Measurements from ENCODE around the gene SGMS1.
"Not testable (repeated sequence)": the region's sequence is repeated elsewhere in the genome, so short reads cannot be mapped to it uniquely, and the experiment has no call there.

The SGMS1 gene

GRCh38 chr10:50550291-50550839 lies 73.4 kb downstream of the SGMS1 start:
- no peak for TF ChIP-seq ZNF565 (CRISPR knock-in tag; conservative IDR thresholded peaks at IDR 0.05; ENCODE audit: low read depth)
- peak; percentile 79 for TF ChIP-seq ZFP3 (CRISPR knock-in tag; IDR thresholded peaks at IDR 0.05)

GRCh38 chr10:50549186-50549585 lies 74.6 kb downstream of the SGMS1 start:
- not testable (repeated sequence) for ATAC-seq

More at GRCh38 chr10:50550291-50550839, 73.4 kb downstream of the SGMS1 start:
- no peak for ATAC-seq

GRCh38 chr10:50548481-50548880 lies 75.3 kb downstream of the SGMS1 start:
- ATAC-seq = not testable (repeated sequence)

DNA sequence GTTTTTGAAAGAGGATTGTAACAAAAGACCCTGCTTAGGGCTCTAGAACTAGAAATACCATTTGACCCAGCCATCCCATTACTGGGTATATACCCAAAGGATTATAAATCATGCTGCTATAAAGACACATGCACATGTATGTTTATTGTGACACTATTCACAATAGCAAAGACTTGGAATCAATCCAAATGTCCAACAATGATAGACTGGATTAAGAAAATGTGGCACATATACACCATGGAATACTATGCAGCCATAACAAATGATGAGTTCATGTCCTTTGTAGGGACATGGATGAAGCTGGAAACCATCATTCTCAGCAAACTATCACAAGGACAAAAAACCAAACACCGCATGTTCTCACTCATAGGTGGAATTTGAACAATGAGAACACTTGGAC lies 77.5 kb downstream of the SGMS1 start:
- not testable (repeated sequence) for ATAC-seq

DNA sequence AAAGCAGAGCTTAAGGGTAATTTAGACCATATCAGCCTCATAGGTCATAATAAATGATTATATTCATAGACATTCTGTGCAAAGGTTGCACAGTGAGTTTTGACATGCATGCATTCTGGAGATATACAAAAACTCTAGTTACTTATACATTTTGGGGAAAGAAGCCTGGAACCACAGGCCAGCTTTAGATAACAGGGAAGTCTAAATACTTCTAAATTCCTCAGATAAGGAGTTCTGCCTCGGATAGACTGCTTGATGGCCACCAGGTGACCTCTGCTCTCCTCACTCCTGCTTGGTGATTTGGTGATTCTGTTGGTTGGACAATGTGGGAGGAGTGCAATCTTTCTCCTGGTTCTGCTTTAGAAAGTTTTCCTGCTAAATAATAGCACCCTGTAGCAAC lies 77.9 kb downstream of the SGMS1 start:
- no peak for ATAC-seq
- TF ChIP-seq TOX (CRISPR knock-in tag; IDR thresholded peaks at IDR 0.05; ENCODE audit: borderline replicate concordance) = no peak
- no peak for TF ChIP-seq TSHZ2 (CRISPR knock-in tag; IDR thresholded peaks at IDR 0.05)
- no peak for TF ChIP-seq PATZ1 (CRISPR knock-in tag; IDR thresholded peaks at IDR 0.05; ENCODE audit: borderline replicate concordance)
- TF ChIP-seq BACH2 (CRISPR knock-in tag; IDR thresholded peaks at IDR 0.05; ENCODE audit: borderline replicate concordance) = no peak
- TF ChIP-seq, protein P1, sequence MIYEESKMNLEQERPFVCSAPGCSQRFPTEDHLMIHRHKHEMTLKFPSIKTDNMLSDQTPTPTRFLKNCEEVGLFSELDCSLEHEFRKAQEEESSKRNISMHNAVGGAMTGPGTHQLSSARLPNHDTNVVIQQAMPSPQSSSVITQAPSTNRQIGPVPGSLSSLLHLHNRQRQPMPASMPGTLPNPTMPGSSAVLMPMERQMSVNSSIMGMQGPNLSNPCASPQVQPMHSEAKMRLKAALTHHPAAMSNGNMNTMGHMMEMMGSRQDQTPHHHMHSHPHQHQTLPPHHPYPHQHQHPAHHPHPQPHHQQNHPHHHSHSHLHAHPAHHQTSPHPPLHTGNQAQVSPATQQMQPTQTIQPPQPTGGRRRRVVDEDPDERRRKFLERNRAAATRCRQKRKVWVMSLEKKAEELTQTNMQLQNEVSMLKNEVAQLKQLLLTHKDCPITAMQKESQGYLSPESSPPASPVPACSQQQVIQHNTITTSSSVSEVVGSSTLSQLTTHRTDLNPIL (CRISPR knock-in tag; IDR thresholded peaks at IDR 0.05; ENCODE audit: low read depth) = no peak
- TF ChIP-seq, protein P2, sequence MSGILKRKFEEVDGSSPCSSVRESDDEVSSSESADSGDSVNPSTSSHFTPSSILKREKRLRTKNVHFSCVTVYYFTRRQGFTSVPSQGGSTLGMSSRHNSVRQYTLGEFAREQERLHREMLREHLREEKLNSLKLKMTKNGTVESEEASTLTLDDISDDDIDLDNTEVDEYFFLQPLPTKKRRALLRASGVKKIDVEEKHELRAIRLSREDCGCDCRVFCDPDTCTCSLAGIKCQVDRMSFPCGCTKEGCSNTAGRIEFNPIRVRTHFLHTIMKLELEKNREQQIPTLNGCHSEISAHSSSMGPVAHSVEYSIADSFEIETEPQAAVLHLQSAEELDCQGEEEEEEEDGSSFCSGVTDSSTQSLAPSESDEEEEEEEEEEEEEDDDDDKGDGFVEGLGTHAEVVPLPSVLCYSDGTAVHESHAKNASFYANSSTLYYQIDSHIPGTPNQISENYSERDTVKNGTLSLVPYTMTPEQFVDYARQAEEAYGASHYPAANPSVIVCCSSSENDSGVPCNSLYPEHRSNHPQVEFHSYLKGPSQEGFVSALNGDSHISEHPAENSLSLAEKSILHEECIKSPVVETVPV (CRISPR knock-in tag; IDR thresholded peaks at IDR 0.05) = no peak
- no peak for TF ChIP-seq ISL1 (CRISPR knock-in tag; IDR thresholded peaks at IDR 0.05)
- no peak for TF ChIP-seq ZC3H10 (CRISPR knock-in tag; IDR thresholded peaks at IDR 0.05)
- no peak for TF ChIP-seq ZNF8 (CRISPR knock-in tag; IDR thresholded peaks at IDR 0.05)
- no peak for TF ChIP-seq SNAI2 (CRISPR knock-in tag; IDR thresholded peaks at IDR 0.05)
- no peak for TF ChIP-seq ZNF70 (CRISPR knock-in tag; IDR thresholded peaks at IDR 0.05)
- TF ChIP-seq ZFP30 (CRISPR knock-in tag; IDR thresholded peaks at IDR 0.05) = no peak
- TF ChIP-seq ZNF565 (CRISPR knock-in tag; conservative IDR thresholded peaks at IDR 0.05; ENCODE audit: low read depth) = no peak
- no peak for TF ChIP-seq OSR1 (CRISPR knock-in tag; IDR thresholded peaks at IDR 0.05)

DNA sequence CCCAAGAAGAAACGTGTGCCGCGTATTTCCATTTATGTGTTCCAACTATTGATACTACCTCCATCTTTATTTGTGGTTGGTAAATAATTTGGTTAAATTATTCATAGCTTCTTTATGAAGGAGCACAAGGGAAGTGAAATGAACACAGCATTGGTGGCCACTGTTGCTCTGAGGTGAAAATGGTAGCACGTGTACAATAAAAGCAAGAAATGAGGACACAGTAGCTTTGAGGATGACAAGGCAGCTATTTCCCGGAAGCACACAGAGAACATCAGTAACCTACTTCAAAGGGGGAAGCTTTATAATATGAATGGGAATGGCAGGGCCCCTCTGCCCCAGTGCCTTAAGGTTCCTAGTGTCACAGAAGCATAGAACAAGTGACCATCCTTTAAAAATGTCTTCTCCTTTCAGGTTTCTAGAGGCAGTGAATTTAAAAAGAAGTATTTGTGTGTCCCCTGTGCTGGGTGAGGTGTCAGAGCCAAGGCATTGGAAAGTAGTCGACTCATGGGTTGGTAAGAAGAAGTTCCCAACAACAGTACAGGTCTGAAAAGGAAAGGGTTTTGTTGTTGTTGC lies 78.8 kb downstream of the SGMS1 start:
- TF ChIP-seq, protein P2 (CRISPR knock-in tag; IDR thresholded peaks at IDR 0.05) = no peak
- TF ChIP-seq TCF4 (CRISPR knock-in tag; IDR thresholded peaks at IDR 0.05; ENCODE audit: borderline replicate concordance) (no peak), PPARA (CRISPR knock-in tag; IDR thresholded peaks at IDR 0.05; ENCODE audit: borderline replicate concordance) (no peak), PATZ1 (CRISPR knock-in tag; IDR thresholded peaks at IDR 0.05; ENCODE audit: borderline replicate concordance) (no peak), GLIS3 (CRISPR knock-in tag; IDR thresholded peaks at IDR 0.05) (no peak), ZFP3 (CRISPR knock-in tag; IDR thresholded peaks at IDR 0.05) (no peak), ZNF8 (CRISPR knock-in tag; IDR thresholded peaks at IDR 0.05) (no peak), OSR1 (CRISPR knock-in tag; IDR thresholded peaks at IDR 0.05) (no peak)
- TF ChIP-seq, protein P1 (CRISPR knock-in tag; IDR thresholded peaks at IDR 0.05; ENCODE audit: low read depth) = no peak
- no peak for ATAC-seq

Data from SK-N-SH treated with all-trans-retinoic acid at 6 μM for 48 hours (cell line).